Astrocyte (in vitro differentiated cells and primary cell): Measurements from ENCODE around the gene TGFB3.

Experiments used
- EZH2 ChIP-seq: IDR thresholded peaks from 2 replicates; pipeline ENCODE4 v1.6.1; 2012; ENCODE audit warnings: mild to moderate bottlenecking, low read length, inconsistent platforms; ENCODE audit not compliant: insufficient read depth
- TF ChIP-seq, protein P1 (sequence below): IDR thresholded peaks from 2 replicates; pipeline ENCODE4 v1.5.1; 2011; ENCODE audit warnings: low read depth, mild to moderate bottlenecking, inconsistent platforms, low read length, moderate library complexity; ENCODE audit not compliant: insufficient read depth

DNA sequence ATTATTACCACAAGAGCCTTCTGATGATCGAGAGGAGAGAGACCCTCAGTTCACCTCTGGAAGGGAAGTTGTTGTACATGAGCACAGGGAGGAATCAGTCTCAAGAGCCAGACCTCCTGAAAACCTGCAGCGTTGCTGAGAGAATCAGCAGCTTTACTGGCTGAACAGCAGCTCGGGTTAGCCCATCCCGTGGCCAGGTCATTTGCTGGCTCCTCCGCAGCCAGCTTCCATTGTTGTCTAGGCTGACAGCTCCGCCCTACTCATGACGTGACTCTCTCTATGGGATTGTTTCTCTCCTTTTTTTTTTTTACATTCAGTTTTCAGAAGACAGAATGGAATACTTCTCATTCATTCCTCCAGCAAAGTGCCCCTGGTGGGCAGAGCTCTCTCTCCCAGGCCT is 69.9 kb downstream of the TGFB3 start:
- TF ChIP-seq, protein P1, sequence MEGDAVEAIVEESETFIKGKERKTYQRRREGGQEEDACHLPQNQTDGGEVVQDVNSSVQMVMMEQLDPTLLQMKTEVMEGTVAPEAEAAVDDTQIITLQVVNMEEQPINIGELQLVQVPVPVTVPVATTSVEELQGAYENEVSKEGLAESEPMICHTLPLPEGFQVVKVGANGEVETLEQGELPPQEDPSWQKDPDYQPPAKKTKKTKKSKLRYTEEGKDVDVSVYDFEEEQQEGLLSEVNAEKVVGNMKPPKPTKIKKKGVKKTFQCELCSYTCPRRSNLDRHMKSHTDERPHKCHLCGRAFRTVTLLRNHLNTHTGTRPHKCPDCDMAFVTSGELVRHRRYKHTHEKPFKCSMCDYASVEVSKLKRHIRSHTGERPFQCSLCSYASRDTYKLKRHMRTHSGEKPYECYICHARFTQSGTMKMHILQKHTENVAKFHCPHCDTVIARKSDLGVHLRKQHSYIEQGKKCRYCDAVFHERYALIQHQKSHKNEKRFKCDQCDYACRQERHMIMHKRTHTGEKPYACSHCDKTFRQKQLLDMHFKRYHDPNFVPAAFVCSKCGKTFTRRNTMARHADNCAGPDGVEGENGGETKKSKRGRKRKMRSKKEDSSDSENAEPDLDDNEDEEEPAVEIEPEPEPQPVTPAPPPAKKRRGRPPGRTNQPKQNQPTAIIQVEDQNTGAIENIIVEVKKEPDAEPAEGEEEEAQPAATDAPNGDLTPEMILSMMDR = no peak
- TF ChIP-seq EZH2 = no peak
